AG09309 (cell line): ENCODE measurements around the gene CCT7.

Experiments
- DNase-seq: peaks from one replicate; pipeline ENCODE4 v3.0.0-alpha.2; 2010; ENCODE audit warnings: low read depth
- H3K4me3 ChIP-seq: 2 replicates; pipeline ENCODE4 v1.5.1; 2011; ENCODE audit warnings: mild to moderate bottlenecking, low read depth, low read length, moderate library complexity; ENCODE audit not compliant: control insufficient read depth
- CTCF ChIP-seq: IDR thresholded peaks from 2 replicates; pipeline ENCODE4 v1.5.1; 2011; ENCODE audit warnings: mild to moderate bottlenecking, low read depth, low read length, inconsistent platforms; ENCODE audit not compliant: insufficient read depth, control insufficient read depth; ENCODE audit errors: missing control alignments

The CCT7 gene

GRCh38 chr2:73246850-73247249 lies 12.7 kb downstream of the CCT7 start:
- no peak for DNase-seq
- no peak for TF ChIP-seq CTCF
- H3K4me3 ChIP-seq: no peak overlapping the region

DNA sequence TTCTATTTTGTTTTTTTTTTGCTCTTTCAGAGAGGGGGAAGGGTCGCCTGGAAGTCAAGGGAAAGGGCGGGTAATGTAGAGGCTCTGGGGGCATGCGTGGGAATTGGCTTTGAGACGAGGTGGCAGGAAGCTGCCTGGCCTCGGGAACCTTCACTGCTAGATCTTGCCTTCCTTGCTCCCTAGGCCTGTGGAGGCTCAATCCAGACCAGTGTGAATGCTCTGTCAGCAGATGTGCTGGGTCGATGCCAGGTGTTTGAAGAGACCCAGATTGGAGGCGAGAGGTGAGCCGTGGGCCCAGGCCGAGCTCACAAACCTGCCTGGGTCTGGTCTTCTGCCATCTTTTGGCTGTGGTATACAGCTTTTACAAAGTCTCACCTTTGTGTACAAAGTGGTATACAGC lies 15.5 kb downstream of the CCT7 start:
- TF ChIP-seq CTCF: no peak
- no peak overlapping the region for H3K4me3 ChIP-seq
- DNase-seq: no peak

- no peak overlapping the region for H3K4me3 ChIP-seq
- no peak for DNase-seq
- no peak for TF ChIP-seq CTCF
Measured at GRCh38 chr2:73250872-73251846, 17.1 kb downstream of the CCT7 start.

DNA sequence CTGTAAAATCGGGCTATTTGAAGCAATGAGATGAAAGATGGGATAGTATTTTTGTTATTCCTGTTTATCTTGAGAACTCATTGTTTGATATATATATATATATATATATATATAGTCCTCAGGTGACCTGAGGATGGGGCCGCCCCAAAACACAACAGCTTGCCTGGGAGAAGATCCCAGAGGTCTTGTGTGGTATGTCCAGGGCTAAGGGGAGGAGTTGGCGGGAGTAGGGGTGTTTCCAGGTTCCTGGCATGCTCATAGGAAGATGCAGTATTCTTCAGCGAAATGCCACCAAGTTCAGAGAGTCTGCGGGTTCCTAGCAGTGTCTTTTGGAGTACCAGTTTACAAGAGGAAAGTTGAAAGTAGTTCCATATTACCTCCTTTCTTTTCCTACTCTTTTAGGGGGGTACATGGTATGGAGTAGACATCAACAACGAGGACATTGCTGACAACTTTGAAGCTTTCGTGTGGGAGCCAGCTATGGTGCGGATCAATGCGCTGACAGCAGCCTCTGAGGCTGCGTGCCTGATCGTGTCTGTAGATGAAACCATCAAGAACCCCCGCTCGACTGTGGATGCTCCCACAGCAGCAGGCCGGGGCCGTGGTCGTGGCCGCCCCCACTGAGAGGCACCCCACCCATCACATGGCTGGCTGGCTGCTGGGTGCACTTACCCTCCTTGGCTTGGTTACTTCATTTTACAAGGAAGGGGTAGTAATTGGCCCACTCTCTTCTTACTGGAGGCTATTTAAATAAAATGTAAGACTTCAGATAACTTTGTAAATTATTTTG lies 18.3 kb downstream of the CCT7 start:
- no peak overlapping the region for H3K4me3 ChIP-seq
- no peak for TF ChIP-seq CTCF
- DNase-seq: no peak

GRCh38 chr2:73253400-73253799 lies 19.3 kb downstream of the CCT7 start:
- no peak overlapping the region for H3K4me3 ChIP-seq
- no peak for DNase-seq
- no peak for TF ChIP-seq CTCF

DNA sequence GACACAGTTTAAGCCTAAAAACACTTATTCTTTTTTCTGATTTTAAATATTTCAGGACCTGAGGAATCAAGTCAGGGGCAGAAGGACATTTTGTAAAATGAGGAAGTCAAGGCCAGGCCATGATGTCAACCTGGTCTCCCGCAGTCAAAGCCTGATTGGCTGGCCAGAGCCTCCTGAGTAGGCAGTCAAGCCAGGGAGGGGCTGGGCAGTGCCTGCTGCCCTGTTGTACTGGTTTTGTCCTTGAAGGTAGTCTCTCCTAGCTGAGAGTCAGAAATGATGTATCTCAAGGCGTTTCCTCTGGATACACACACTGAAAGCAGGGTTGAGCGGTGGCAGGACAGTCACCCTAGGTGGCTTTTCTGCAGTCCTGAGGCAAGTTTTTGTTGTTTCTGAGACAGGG lies 19.8 kb downstream of the CCT7 start:
- no peak overlapping the region for H3K4me3 ChIP-seq
- no peak for DNase-seq
- no peak for TF ChIP-seq CTCF
